IMR-90 (cell line): ENCODE measurements around the gene C16orf74. TPM values are rescaled to one million over a fixed set of nuclear protein-coding genes. Genes with fewer than 3 reads are reported as not detected.

ENCODE experiments used
- ATAC-seq: fragments of 200-7000 bp; cut with Tn5 transposase; 2 replicates; pipeline ENCODE4 v1.9.1; 2020; ENCODE audit warnings: low read depth, mild to moderate bottlenecking, moderate library complexity
- BruUV-seq: library from RNA; stranded (reverse); fragments of 400-500 nt; replicated peaks from 2 replicates; lab custom pipeline; 2021; lab: Mats Ljungman, UMichigan
- CTCF ChIA-PET: fragments of 300-600 bp; formaldehyde crosslinking; extraction: SDS; loops from one replicate; lab custom pipeline; 2021; ENCODE audit warnings: antibody characterized with exemption; lab: Yijun Ruan, JAX
- POLR2A ChIA-PET: fragments of 300-600 bp; sonication (Branson Sonifier 250); formaldehyde crosslinking; loops from one replicate; lab custom pipeline; 2022; ENCODE audit warnings: antibody characterized with exemption; ENCODE audit not compliant: unreplicated experiment; lab: Charles Lee
- DNase-seq: peaks from one replicate; pipeline ENCODE4 v3.0.0; 2013
- H2AFZ ChIP-seq: replicated peaks from 2 replicates; pipeline ENCODE3; 2013; ENCODE audit warnings: low read length, mild to moderate bottlenecking; ENCODE audit not compliant: poor library complexity
- H2AK5ac ChIP-seq: 2 replicates; pipeline ENCODE4 v1.6.1; 2013; ENCODE audit warnings: low read depth, low read length, inconsistent platforms
- H2AK9ac ChIP-seq: replicated peaks from 2 replicates; pipeline ENCODE3; 2013; ENCODE audit warnings: mild to moderate bottlenecking, low read depth, low read length, moderate library complexity; ENCODE audit not compliant: poor library complexity
- H2BK120ac ChIP-seq: 2 replicates; pipeline ENCODE4 v1.6.1; 2013; ENCODE audit warnings: low read depth, low read length, inconsistent platforms
- H2BK15ac ChIP-seq: 3 replicates; pipeline ENCODE4 v1.6.1; 2013; ENCODE audit warnings: low read depth, low read length, inconsistent platforms
- H2BK20ac ChIP-seq: 2 replicates; pipeline ENCODE4 v1.6.1; 2013; ENCODE audit warnings: low read depth, mild to moderate bottlenecking, inconsistent platforms, low read length, moderate library complexity
- H2BK5ac ChIP-seq: 2 replicates; pipeline ENCODE4 v1.6.1; 2013; ENCODE audit warnings: mild to moderate bottlenecking, low read depth, low read length, inconsistent platforms; ENCODE audit not compliant: poor library complexity, severe bottlenecking
- H3K14ac ChIP-seq: replicated peaks from 2 replicates; pipeline ENCODE4 v1.6.1; 2013; ENCODE audit warnings: low read depth, low read length, inconsistent platforms
- H3K18ac ChIP-seq: 2 replicates; pipeline ENCODE4 v1.6.1; 2013; ENCODE audit warnings: low read depth, low read length, control low read depth
- H3K23ac ChIP-seq: 2 replicates; pipeline ENCODE4 v1.6.1; 2013; ENCODE audit warnings: low read depth, low read length, inconsistent platforms
- H3K27ac ChIP-seq: 2 replicates; pipeline ENCODE4 v1.5.1; 2013; ENCODE audit warnings: mild to moderate bottlenecking, control low read depth, low read length; ENCODE audit not compliant: insufficient read depth
- H3K27me3 ChIP-seq: 2 replicates; pipeline ENCODE4 v1.6.1; 2013; ENCODE audit warnings: low read length; ENCODE audit not compliant: control insufficient read depth, insufficient read depth
- H3K36me3 ChIP-seq: 2 replicates; pipeline ENCODE4 v1.6.1; 2013; ENCODE audit warnings: low read length, mixed read lengths; ENCODE audit not compliant: control insufficient read depth, insufficient read depth
- H3K4ac ChIP-seq: 2 replicates; pipeline ENCODE4 v1.6.1; 2013; ENCODE audit warnings: low read depth, low read length, inconsistent platforms
- H3K4me1 ChIP-seq: 2 replicates; pipeline ENCODE4 v1.6.1; 2013; ENCODE audit warnings: low read length, mixed read lengths; ENCODE audit not compliant: control insufficient read depth, insufficient read depth
- H3K4me2 ChIP-seq: 2 replicates; pipeline ENCODE4 v1.6.1; 2013; ENCODE audit warnings: low read depth, mild to moderate bottlenecking, control low read depth, low read length, moderate library complexity
- H3K4me3 ChIP-seq: 2 replicates; pipeline ENCODE4 v1.5.1; 2013; ENCODE audit warnings: low read depth, mild to moderate bottlenecking, control low read depth, low read length, moderate library complexity; ENCODE audit not compliant: insufficient read depth
- H3K56ac ChIP-seq: 2 replicates; pipeline ENCODE4 v1.6.1; 2013; ENCODE audit warnings: low read length, inconsistent platforms; ENCODE audit not compliant: insufficient read depth; ENCODE audit errors: extremely low read depth
- H3K79me1 ChIP-seq, 2 experiments: 2 replicates each; pipeline ENCODE4 v1.6.1; 2013; ENCODE audit warnings: low read length in 2 of 2, inconsistent platforms in 1 of 2, low read depth in 1 of 2
- H3K9ac ChIP-seq: 2 replicates; pipeline ENCODE4 v1.6.1; 2013; ENCODE audit warnings: low read depth, low read length, control low read depth
- H3K9me1 ChIP-seq: 2 replicates; pipeline ENCODE4 v1.6.1; 2013; ENCODE audit warnings: low read length, inconsistent platforms; ENCODE audit not compliant: insufficient read depth
- H3K9me3 ChIP-seq: 2 replicates; pipeline ENCODE4 v1.6.1; 2013; ENCODE audit warnings: low read length; ENCODE audit not compliant: control insufficient read depth, insufficient read depth
- H4K20me1 ChIP-seq: 2 replicates; pipeline ENCODE4 v1.6.1; 2013; ENCODE audit warnings: low read length, inconsistent platforms; ENCODE audit not compliant: insufficient read depth
- H4K5ac ChIP-seq: 2 replicates; pipeline ENCODE4 v1.6.1; 2013; ENCODE audit warnings: mild to moderate bottlenecking, low read depth, low read length, control low read depth
- H4K8ac ChIP-seq, 2 experiments: 2 replicates each; pipeline ENCODE4 v1.6.1; 2013; ENCODE audit warnings: low read depth in 2 of 2, low read length in 2 of 2, control low read depth in 1 of 2, inconsistent platforms in 1 of 2
- H4K91ac ChIP-seq: 2 replicates; pipeline ENCODE4 v1.6.1; 2013; ENCODE audit warnings: low read depth, low read length, inconsistent platforms; ENCODE audit not compliant: insufficient read depth
- BHLHE40 ChIP-seq: fragments of 150-350 bp; IDR thresholded peaks from 2 replicates; pipeline ENCODE4 v1.6.1; 2016; ENCODE audit warnings: mild to moderate bottlenecking, low read depth, low read length
- CHD1 ChIP-seq: IDR thresholded peaks from 2 replicates; pipeline ENCODE4 v1.6.1; 2012; ENCODE audit warnings: low read depth, low read length, improper control_type of control experiment
- FOS ChIP-seq: fragments of 150-350 bp; IDR thresholded peaks from 2 replicates; pipeline ENCODE4 v1.6.1; 2016; ENCODE audit warnings: low read depth, low read length
- MAFK ChIP-seq: IDR thresholded peaks from 2 replicates; pipeline ENCODE4 v1.6.1; 2012; ENCODE audit warnings: low read depth, low read length, improper control_type of control experiment
- MXI1 ChIP-seq: IDR thresholded peaks from 2 replicates; pipeline ENCODE4 v1.6.1; 2012; ENCODE audit warnings: low read depth, mild to moderate bottlenecking, low read length, moderate library complexity, borderline replicate concordance
- NFE2L2 ChIP-seq: fragments of 150-350 bp; IDR thresholded peaks from 2 replicates; pipeline ENCODE4 v1.6.1; 2016; ENCODE audit warnings: low read depth, mild to moderate bottlenecking, low read length
- POLR2A ChIP-seq: IDR thresholded peaks from 2 replicates; pipeline ENCODE4 v1.6.1; 2012; ENCODE audit warnings: mild to moderate bottlenecking, low read depth, low read length
- RCOR1 ChIP-seq: IDR thresholded peaks from 2 replicates; pipeline ENCODE4 v1.6.1; 2012; ENCODE audit warnings: mild to moderate bottlenecking, low read length, improper control_type of control experiment; ENCODE audit not compliant: insufficient replicate concordance
- SMC3 ChIP-seq: fragments of 150-350 bp; IDR thresholded peaks from 2 replicates; pipeline ENCODE4 v1.6.1; 2016; ENCODE audit warnings: low read depth, mild to moderate bottlenecking, antibody characterized with exemption, low read length, moderate library complexity
- WGBS, 2 experiments: methylation state at CpG; one replicate each; pipeline versions ENCODE4 v1.1.5 to v1.1.7; 2013; ENCODE audit warnings: missing lambda C conversion rate in 2 of 2; ENCODE audit not compliant: insufficient read length in 1 of 2; ENCODE audit errors: extremely low coverage in 2 of 2; 5-methylcytosine and 5-hydroxymethylcytosine counted together
- dilution Hi-C: fragments of 300-500 bp; cut with HindIII; formaldehyde crosslinking; loops from one replicate; pipeline ENCODE4 v1.14.3; 2018; ENCODE audit warnings: low sequenced_read_pairs; ENCODE audit not compliant: unreplicated experiment
- in situ Hi-C: fragments of 300-500 bp; cut with MboI; formaldehyde crosslinking; loops from 3 replicates; pipeline ENCODE4 v1.14.3; 2019; ENCODE audit warnings: low sequenced_read_pairs, inconsistent platforms, mixed read lengths
- intact Hi-C: fragments of 100-400 bp; cut with micrococcal nuclease; formaldehyde crosslinking; loops from 2 replicates; pipeline ENCODE4 v1.10.0; 2022
- polyA plus RNA-seq, 3 experiments: library from polyadenylated mRNA; depleted of rRNA; stranded (reverse); fragments of >200 nt; gene quantifications; 2 replicates each; pipeline ENCODE4 v1.2.3, GENCODE V29; 2012; ENCODE audit warnings: low replicate concordance in 1 of 3
- total RNA-seq: library from RNA; depleted of rRNA; stranded (reverse); fragments of >200 nt; gene quantifications from 2 replicates; pipeline ENCODE4 v1.2.3, GENCODE V29; 2012
- TF ChIP-seq, protein P1 (sequence below): conservative IDR thresholded peaks from 2 replicates; pipeline ENCODE4 v1.5.1; 2012; ENCODE audit warnings: mild to moderate bottlenecking, low read depth, low read length, improper control_type of control experiment
- TF ChIP-seq, protein P2 (sequence below): fragments of 150-350 bp; IDR thresholded peaks from 2 replicates; pipeline ENCODE4 v1.6.1; 2017; ENCODE audit warnings: mild to moderate bottlenecking, antibody characterized with exemption, low read length, low read depth

Gene C16orf74
- total and polyA plus RNA-seq, 2 of the 4 experiments (the other 2 are of a cell fraction), result 4.5 to 12.2 TPM

DNA sequence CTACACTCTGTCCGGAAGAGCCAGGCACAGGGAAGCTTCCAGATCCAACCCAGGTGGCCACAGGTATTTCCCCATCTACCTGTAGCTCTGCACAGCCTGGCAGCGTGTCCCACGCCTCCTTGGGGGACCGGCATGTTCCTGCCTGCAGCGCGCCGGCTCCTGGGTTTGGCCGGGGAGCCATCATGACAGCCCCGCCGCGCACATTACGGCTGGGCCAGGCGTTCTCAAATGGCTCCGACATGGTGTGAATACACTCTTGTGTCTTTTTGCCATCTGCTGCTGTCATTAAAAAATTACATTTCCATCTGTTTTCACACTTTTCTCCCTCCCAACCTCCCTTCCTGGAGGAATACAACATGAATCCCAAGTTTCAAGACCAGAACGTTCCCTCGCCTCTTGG lies 54.1 kb downstream of the C16orf74 start:
- H3K36me3 ChIP-seq, result peaks cover 2% of the 10 kb centered on the region
- no peak overlapping the region for H4K91ac ChIP-seq
- DNase-seq, result no peak
- no peak overlapping the region for H3K23ac ChIP-seq
- TF ChIP-seq FOS (no peak), NFE2L2 (no peak), POLR2A (no peak), MXI1 (no peak), BHLHE40 (no peak), MAFK (no peak), CHD1 (no peak), SMC3 (no peak), RCOR1 (no peak)
- TF ChIP-seq, protein P1, sequence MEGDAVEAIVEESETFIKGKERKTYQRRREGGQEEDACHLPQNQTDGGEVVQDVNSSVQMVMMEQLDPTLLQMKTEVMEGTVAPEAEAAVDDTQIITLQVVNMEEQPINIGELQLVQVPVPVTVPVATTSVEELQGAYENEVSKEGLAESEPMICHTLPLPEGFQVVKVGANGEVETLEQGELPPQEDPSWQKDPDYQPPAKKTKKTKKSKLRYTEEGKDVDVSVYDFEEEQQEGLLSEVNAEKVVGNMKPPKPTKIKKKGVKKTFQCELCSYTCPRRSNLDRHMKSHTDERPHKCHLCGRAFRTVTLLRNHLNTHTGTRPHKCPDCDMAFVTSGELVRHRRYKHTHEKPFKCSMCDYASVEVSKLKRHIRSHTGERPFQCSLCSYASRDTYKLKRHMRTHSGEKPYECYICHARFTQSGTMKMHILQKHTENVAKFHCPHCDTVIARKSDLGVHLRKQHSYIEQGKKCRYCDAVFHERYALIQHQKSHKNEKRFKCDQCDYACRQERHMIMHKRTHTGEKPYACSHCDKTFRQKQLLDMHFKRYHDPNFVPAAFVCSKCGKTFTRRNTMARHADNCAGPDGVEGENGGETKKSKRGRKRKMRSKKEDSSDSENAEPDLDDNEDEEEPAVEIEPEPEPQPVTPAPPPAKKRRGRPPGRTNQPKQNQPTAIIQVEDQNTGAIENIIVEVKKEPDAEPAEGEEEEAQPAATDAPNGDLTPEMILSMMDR, result no peak
- TF ChIP-seq, protein P2, sequence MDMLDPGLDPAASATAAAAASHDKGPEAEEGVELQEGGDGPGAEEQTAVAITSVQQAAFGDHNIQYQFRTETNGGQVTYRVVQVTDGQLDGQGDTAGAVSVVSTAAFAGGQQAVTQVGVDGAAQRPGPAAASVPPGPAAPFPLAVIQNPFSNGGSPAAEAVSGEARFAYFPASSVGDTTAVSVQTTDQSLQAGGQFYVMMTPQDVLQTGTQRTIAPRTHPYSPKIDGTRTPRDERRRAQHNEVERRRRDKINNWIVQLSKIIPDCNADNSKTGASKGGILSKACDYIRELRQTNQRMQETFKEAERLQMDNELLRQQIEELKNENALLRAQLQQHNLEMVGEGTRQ, result no peak
- POLR2A ChIA-PET, result no interaction called here
- no peak overlapping the region for H3K18ac ChIP-seq
- 68% methylated on average over 10 of the region's 16 CpGs; no CpG with 5 or more reads in 1 of the 2 experiments for WGBS, 2 experiments
- H3K4me3 ChIP-seq, result no peak overlapping the region
- H2BK20ac ChIP-seq, result no peak overlapping the region
- no peak overlapping the region for H2BK120ac ChIP-seq
- 0 out of 2 replicates have a peak, but pooled peaks cover 3% of the 10 kb centered on the region for H3K4me1 ChIP-seq
- H3K9me3 ChIP-seq, result peaks cover 2% of the 10 kb centered on the region; the same call in 1 of the 2 replicates
- no peak overlapping the region for H2BK15ac ChIP-seq
- dilution Hi-C loops (no loop called here), in situ Hi-C loops (no loop called here), intact Hi-C loops (no loop called here)
- H4K20me1 ChIP-seq, result no peaks in the 10 kb centered on the region; the same call in 1 of the 2 replicates
- no peak overlapping the region for H4K8ac ChIP-seq
- H3K4me2 ChIP-seq, result no peak overlapping the region
- H3K27ac ChIP-seq, result no peak overlapping the region
- H3K4ac ChIP-seq, result no peak overlapping the region
- H3K79me1 ChIP-seq, result no peaks in the 10 kb centered on the region
- peaks cover 30% of the 10 kb centered on the region for H3K27me3 ChIP-seq
- no peak overlapping the region for H3K9ac ChIP-seq
- CTCF ChIA-PET, result no interaction called here
- no peak overlapping the region for H4K5ac ChIP-seq
- no peak overlapping the region for H3K56ac ChIP-seq
- H2AK9ac ChIP-seq, result no peak overlapping the region
- H2AFZ ChIP-seq, result no peak overlapping the region
- no peak overlapping the region for H2BK5ac ChIP-seq
- no peak overlapping the region for H2AK5ac ChIP-seq
- ATAC-seq, result no peak
- no TSS peak for BruUV-seq
- H3K9me1 ChIP-seq, result no peaks in the 10 kb centered on the region
- H3K14ac ChIP-seq, result no peak overlapping the region
